COLO829 (cell line): Measurements from ENCODE around the gene RRP7A.
A peak's percentile ranks its signal among the peaks of the same experiment; 100 is the strongest.
"Not testable (repeated sequence)": the region's sequence is repeated elsewhere in the genome, so short reads cannot be mapped to it uniquely, and the experiment has no call there.

Source experiments
- DNase-seq: peaks from one replicate; pipeline ENCODE4 v3.0.0; 2012; ENCODE audit warnings: low spot score

Gene RRP7A

DNA sequence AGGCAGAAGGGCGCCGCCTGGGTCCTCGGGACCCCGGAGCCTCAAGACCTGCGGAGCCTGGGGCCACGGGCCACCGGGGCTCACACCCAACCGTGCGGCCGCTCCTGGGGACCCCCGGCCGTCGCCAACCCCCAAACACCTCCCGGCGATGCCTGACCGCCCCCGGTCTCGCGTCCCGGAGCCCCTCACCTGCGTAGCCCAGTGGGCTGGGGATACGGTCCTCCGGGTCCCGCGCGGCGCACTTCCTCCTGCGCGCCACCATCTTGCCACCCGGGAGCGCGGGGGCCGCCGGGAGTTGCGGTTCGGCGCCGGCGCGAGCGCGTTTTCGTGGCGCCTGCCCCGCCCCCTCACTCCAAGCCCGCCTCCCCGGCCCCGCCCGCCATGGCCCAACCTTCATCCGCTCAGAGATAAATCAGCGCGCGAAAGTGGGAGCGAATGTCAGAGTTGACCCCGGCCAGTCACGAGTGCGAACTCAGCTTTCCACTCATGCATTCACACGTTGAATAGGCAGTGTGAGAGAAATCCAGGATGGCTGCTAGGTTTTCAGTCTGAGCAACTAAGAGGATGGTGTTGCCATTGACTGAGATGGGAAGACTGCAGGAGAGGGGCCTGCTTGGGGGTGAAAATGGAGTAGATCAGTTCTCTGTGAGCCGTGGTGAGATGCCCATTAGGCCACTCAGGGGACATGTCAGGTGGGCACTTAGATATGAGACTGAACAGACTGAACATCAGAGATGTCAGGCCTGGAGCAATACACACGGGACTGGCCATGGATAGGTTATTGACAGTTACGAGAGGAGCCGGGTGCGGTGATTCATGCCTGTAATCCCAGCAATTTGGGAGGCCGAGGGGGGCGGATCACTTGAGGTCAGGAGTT, at the start of gene RRP7A:
RRP7A (minus strand) TSS at position 272 of the 877 bp plus-strand sequence; CDS start at position 262, 10 bp downstream.
- DNase-seq = peak; percentile 49

GRCh38 chr22:42567950-42568349, 48.4 kb upstream of the RRP7A start:
- DNase-seq = not testable (repeated sequence)

DNA sequence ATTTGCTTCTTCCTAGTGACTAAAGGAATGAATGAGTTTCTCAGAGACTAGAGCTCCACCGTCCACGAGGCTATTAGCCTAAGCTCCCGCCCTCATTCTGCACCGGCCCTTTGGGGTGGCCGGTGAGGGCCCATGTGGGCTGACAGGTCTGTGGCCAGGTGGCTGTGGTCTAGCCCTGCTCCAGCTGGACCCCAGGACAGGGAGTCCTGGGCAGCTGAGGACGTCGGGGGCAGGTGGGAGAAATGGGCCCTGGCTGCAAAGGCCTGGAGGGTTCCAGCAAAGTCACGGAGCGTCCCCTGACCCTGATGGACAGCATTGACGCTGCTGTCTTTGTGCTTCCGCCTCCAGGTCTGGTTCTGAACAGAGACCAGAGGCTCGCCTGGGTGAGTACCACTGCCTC, 46.4 kb upstream of the RRP7A start:
- DNase-seq = no peak

DNA sequence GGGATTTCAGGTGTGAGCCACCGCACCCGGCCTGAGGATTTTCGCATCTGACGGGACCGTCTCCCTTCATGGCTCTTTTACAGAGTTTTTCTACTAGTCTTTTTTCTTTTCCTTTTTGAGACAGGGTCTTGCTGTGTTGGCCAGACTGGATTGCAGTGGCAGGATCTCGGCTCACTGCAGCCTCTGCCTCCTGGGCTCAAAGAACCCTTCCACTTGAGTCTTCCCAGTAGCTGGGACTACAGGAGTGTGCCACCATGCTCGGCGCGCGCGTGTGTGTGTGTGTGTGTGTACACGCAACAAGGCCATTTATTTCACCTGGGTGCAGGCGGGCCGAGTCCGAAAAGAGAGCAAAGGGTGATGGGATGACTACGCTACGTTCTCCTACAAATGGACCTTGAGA, 45.1 kb upstream of the RRP7A start:
- no peak for DNase-seq

- DNase-seq = not testable (repeated sequence)
These were observed 44.3 kb upstream of the RRP7A start for GRCh38 chr22:42563943-42564342.

DNA sequence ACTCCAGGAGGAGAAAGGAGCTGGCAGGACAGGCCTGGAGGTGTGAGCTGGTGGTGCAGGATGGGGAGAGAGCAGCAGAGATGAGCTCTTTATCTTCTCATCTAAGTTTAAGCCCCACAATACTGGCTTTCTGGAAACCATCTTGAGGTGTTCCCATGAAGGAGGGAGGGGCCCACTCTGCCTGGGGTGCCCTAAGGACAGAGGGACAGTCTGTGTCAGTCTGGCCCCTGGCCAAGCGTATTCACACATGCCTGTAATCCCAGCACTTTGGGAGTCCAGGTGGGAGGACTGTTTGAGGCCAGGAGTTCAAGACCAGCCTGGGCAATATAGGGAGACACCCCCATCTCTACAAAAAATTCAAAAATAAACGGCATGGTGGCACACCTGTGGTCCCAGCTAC, 43.1 kb upstream of the RRP7A start:
- DNase-seq = no peak

DNA sequence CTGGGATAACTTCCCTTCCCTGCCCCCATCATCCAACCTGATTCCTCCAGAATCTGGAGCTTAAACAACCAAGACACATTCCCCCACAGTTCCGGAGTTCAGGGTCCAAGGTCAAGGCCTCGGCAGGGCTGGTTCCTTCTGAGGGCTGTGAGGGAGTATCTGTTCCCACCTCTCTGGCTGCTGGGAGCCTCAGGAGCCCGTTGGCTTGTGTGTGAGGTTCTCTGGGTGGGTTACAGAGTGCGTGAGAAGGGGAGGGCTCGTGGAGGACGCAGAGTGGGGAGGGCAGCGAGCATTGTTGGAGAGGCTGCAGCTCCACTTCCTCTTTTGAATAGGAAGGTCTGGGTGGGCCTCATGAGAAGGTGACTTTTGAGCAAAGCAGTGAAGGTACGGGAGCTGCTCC, 42.7 kb upstream of the RRP7A start:
- no peak for DNase-seq

DNA sequence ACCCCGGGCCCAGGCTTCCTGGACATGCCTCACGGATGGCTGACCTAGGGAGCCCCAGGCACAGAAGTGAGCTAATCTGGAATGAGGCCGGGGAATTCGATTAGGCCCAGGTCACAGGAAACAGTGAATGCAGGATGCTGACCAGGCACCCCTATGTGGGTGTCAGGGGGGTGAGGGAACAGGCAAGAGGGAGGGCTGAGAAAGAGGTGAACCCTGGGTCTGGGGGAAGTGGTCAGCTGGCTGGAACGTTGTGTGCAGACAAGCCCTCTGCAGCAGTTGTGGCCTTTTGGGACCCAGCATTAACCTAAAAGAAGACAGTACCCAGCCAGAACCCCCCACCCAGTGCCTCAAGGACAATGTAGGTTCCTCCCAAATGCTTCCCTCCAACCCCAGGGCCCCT, 42.3 kb upstream of the RRP7A start:
- DNase-seq = no peak

DNA sequence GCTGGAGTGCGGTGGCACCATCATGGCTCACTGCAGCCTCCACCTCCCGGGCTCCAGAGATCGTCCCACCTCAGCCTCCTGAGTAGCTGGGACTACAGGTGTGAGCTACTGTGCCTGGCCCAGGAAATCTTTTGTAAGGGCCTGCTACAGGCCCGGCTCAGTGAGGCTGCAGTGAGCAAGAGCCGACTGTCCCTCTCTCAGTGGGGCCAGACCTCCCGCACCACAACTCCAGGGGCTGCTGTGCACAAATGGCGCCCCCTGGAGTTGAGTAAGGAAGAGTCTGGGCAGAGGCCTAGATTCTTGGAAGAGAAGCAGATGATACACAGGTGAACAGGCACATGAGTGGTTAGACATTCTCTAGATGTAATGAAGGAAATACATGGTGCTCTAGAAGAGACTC, 41.2 kb upstream of the RRP7A start:
- peak; percentile 43 for DNase-seq

DNA sequence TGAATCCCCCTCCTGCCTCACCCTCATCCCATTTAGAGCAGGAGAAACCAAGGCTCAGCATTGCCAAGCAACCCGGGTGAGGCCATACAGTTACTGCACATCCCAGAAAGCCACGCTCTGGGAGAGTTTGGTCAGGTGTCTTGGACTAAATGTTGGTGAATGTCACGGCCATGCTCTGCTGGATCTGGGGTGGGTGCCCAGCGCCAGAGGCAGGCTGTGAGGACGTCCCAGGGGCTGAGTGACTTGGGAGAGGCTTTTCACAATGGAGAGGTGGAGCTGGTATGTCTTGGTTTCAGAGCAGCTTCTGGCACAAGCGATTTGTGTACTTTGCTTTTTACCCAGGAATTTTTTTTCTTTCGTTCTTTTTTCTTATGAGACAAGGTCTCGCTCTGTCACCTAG, 40.8 kb upstream of the RRP7A start:
- DNase-seq = no peak

DNA sequence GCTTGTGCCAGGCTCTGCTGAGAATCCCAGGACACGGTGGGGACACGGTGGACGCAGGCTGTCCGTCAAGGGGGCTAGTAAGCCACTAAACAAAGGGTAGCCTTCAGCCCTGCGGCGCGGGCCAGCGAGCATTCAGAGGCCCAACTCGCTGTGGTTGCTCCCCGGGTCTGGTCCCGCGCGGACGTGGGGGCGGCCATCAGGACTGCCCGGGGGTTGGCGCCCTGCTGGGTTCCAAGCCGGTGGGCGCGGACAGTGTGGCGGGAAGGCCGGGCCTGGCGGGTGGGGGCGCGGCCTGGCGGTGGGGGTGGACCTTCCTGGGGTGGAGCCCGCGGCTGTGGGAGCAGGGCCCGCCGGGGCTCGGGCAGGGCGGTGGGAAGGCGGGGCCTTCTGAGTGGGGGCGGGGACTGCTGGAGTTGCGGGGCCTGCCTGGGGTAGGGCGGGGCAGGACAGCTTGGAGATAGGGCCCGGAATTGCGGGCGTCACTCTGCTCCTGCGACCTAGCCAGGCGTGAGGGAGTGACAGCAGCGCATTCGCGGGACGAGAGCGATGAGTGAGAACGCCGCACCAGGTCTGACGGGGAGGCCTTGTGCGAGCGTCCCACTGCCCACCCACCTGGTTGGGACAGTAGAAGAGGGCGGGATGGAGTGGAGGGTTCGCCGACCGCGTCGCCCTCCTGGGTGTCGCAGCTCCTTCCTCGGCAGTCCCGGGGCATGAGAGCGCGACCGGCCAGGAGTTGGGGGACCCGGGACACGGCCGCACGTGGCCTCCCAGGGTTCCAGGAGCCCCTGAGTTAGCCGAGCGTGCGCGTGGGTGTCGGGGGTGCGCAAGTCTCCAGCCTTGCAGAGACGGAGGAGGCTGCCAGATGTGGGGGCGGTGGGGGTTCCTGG, 34.1 kb upstream of the RRP7A start, which contains the start of gene SERHL2:
SERHL2 (plus strand) TSS at position 482 of the 887 bp plus-strand sequence; CDS start at position 547, 65 bp downstream.
- peak; percentile 63 for DNase-seq

DNA sequence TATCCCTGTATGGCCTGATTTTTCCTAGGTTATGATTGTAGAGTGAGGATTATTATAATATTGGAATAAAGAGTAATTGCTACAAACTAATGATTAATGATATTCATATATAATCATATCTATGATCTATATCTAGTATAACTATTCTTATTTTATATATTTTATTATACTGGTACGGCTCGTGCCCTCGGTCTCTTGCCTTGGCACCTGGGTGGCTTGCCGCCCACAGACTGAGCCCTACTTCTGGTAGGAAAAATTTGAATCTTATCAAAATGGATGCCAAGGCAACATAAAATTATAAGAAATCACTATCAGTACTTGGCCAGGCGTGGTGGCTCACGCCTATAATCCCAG, 32.7 kb upstream of the RRP7A start:
- DNase-seq = not testable (repeated sequence)

GRCh38 chr22:42549331-42550060, 29.9 kb upstream of the RRP7A start:
- no peak for DNase-seq

- no peak for DNase-seq
These were observed 29.2 kb upstream of the RRP7A start for GRCh38 chr22:42548597-42549330.

GRCh38 chr22:42548126-42548525, 28.5 kb upstream of the RRP7A start:
- DNase-seq = not testable (repeated sequence)

DNA sequence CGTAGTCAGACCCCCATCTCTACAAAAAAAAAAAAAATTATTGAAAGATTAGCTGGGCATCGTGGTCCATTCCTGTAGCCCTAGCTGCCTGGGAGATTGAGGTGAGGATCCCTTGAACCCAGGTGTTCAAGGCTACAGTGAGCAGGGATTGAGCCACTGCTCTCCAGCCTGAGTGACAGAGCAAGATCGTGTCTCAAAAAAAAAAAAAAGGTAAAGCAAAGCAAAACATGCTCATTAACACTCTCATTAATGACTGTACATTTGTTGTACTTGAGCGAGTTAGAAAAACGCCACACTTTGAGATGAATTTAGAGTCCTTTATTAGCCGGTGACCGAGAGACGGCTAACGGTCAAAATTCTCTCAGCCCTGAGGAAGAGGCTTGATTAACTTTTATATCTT, 28.0 kb upstream of the RRP7A start:
- no peak for DNase-seq

GRCh38 chr22:42544686-42545085, 25.1 kb upstream of the RRP7A start:
- no peak for DNase-seq

DNA sequence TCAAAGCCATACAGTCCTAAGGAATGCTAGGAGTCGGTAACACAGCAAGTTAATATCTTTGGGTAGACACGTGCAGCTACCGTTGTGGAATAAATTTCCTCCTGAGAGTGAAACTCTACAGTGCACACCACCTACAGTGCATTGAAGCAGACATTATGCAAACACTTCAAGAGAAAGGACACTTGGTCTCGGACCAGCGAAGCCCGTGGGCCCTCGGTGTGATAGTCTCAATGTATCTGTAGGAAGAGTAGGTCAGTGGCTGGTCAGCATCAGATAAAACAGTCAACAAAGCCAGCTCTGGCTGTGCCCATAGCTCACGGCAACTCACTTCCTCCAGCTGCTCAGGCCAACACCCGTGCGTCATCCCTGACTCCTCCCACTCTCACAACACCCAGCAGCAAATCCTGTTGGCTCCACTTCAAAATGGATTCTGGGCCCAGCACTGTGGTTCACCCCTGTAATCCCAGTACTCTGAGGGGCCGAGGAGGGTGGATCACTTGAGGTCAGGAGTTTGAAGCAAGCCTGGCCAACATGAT, 19.7 kb upstream of the RRP7A start:
- not testable (repeated sequence) for DNase-seq

- DNase-seq = not testable (repeated sequence)
These were observed 17.7 kb upstream of the RRP7A start for GRCh38 chr22:42537199-42537831.

DNA sequence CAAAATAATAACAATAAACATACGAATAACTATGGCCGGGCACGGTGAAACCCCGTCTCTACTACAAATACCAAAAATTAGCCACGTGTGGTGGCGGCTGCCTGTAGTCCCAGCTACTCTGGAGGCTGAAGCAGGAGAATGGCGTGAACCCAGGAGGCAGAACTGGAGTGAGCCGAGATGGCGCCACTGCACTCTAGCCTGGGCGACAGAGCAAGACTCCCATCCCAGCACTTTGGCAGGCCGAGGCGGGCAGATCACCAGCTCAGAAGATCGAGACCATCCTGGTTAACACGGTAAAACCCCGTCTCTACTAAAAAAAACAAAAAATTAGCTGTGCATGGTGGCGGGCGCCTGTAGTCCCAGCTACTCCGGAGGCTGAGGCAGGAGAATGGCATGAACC, 17.0 kb upstream of the RRP7A start:
- DNase-seq = not testable (repeated sequence)

GRCh38 chr22:42536166-42536565, 16.6 kb upstream of the RRP7A start:
- DNase-seq = no peak
